Activated naive CD8-positive, alpha-beta T cell treated with anti-CD3 and anti-CD28 coated beads for 36 hours (primary cell): ENCODE data around the gene GPR173. TPM values are rescaled to one million over a fixed set of nuclear protein-coding genes. Genes with fewer than 3 reads are reported as not detected.
A peak's percentile ranks its signal among the peaks of the same experiment; 100 is the strongest.

ENCODE experiments used
- DNase-seq: peaks from one replicate; pipeline ENCODE4 v3.0.0; 2021
- H3K27ac Mint-ChIP-seq: one replicate; pipeline ENCODE4 v1.8.0; 2022; ENCODE audit warnings: mild to moderate bottlenecking, moderate library complexity, mixed read lengths
- H3K27me3 Mint-ChIP-seq: one replicate; pipeline ENCODE4 v1.8.0; 2022; ENCODE audit warnings: mild to moderate bottlenecking, mixed read lengths
- H3K36me3 Mint-ChIP-seq: one replicate; pipeline ENCODE4 v1.8.0; 2021; ENCODE audit warnings: mild to moderate bottlenecking, mixed read lengths
- H3K4me1 Mint-ChIP-seq: one replicate; pipeline ENCODE4 v1.8.0; 2021; ENCODE audit warnings: mixed read lengths
- H3K4me3 Mint-ChIP-seq: one replicate; pipeline ENCODE4 v1.8.0; 2022; ENCODE audit warnings: mild to moderate bottlenecking, moderate library complexity, mixed read lengths
- H3K9me3 Mint-ChIP-seq: one replicate; pipeline ENCODE4 v1.8.0; 2022; ENCODE audit warnings: mixed read lengths
- total RNA-seq, 2 experiments: library from RNA; stranded (reverse); gene quantifications; one replicate each; pipeline ENCODE4 v1.2.3, GENCODE V29; 2021

The GPR173 gene
- total RNA-seq, 2 experiments from 2014 or later, result 0.56 to 0.64 TPM

- Mint-ChIP-seq H3K9me3 (no peaks in the 10 kb centered on the region), H3K4me3 (no peak overlapping the region), H3K4me1 (peaks cover 11% of the 10 kb centered on the region), H3K27me3 (no peaks in the 10 kb centered on the region), H3K36me3 (peaks cover 13% of the 10 kb centered on the region), H3K27ac (no peak overlapping the region)
- DNase-seq, result no peak
Measured at GRCh38 chrX:53078943-53079342, 30.4 kb downstream of the GPR173 start.

- Mint-ChIP-seq H3K4me3 (peak overlapping the region; percentile 78), H3K9me3 (no peaks in the 10 kb centered on the region), H3K36me3 (peaks cover 30% of the 10 kb centered on the region), H3K4me1 (peaks cover 25% of the 10 kb centered on the region), H3K27ac (peak overlapping the region; percentile 89), H3K27me3 (no peaks in the 10 kb centered on the region)
- DNase-seq, result no peak
Measured at GRCh38 chrX:53080628-53081580, 32.3 kb downstream of the GPR173 start.

- Mint-ChIP-seq H3K27ac (peak within 1 kb of the TSS; percentile 98), H3K4me3 (peak within 1 kb of the TSS; percentile 94), H3K9me3 (no peaks in the 10 kb centered on the region), H3K27me3 (no peaks in the 10 kb centered on the region), H3K36me3 (peaks cover 33% of the 10 kb centered on the region), H3K4me1 (peaks cover 36% of the 10 kb centered on the region)
- DNase-seq, result peak; percentile 95
Measured at GRCh38 chrX:53081925-53082772, 33.6 kb downstream of the GPR173 start, which contains the start of gene TSPYL2. Gene TSPYL2, plus strand, starts transcription at chrX:53082367. Its CDS starts 132 bp downstream, at chrX:53082499.

- Mint-ChIP-seq H3K9me3 (no peaks in the 10 kb centered on the region), H3K4me3 (peak overlapping the region; percentile 94), H3K27me3 (no peaks in the 10 kb centered on the region), H3K4me1 (peaks cover 45% of the 10 kb centered on the region), H3K27ac (peak overlapping the region; percentile 98), H3K36me3 (peaks cover 36% of the 10 kb centered on the region)
- no peak for DNase-seq
Measured at GRCh38 chrX:53082773-53083616, 34.4 kb downstream of the GPR173 start.

GRCh38 chrX:53084043-53084570, 35.5 kb downstream of the GPR173 start:
- H3K9me3 Mint-ChIP-seq, result no peaks in the 10 kb centered on the region
- H3K36me3 Mint-ChIP-seq, result peaks cover 42% of the 10 kb centered on the region
- no peaks in the 10 kb centered on the region for H3K27me3 Mint-ChIP-seq
- no peak for DNase-seq
- H3K4me3 Mint-ChIP-seq, result peak overlapping the region; percentile 94
- peaks cover 51% of the 10 kb centered on the region for H3K4me1 Mint-ChIP-seq
- peak overlapping the region; percentile 69 for H3K27ac Mint-ChIP-seq

- no peak for DNase-seq
- Mint-ChIP-seq H3K27me3 (no peaks in the 10 kb centered on the region), H3K9me3 (no peaks in the 10 kb centered on the region), H3K36me3 (peaks cover 43% of the 10 kb centered on the region), H3K4me3 (peak overlapping the region; percentile 9), H3K4me1 (peaks cover 56% of the 10 kb centered on the region), H3K27ac (peak overlapping the region; percentile 69)
Measured at GRCh38 chrX:53084863-53085262, 36.3 kb downstream of the GPR173 start.

GRCh38 chrX:53085661-53086229, 37.2 kb downstream of the GPR173 start:
- no peaks in the 10 kb centered on the region for H3K9me3 Mint-ChIP-seq
- peak overlapping the region; percentile 82 for H3K27ac Mint-ChIP-seq
- no peak for DNase-seq
- peak overlapping the region; percentile 55 for H3K4me3 Mint-ChIP-seq
- H3K36me3 Mint-ChIP-seq, result peaks cover 43% of the 10 kb centered on the region
- peaks cover 54% of the 10 kb centered on the region for H3K4me1 Mint-ChIP-seq
- H3K27me3 Mint-ChIP-seq, result no peaks in the 10 kb centered on the region

GRCh38 chrX:53086464-53086863, 37.9 kb downstream of the GPR173 start:
- no peaks in the 10 kb centered on the region for H3K9me3 Mint-ChIP-seq
- H3K27ac Mint-ChIP-seq, result peak overlapping the region; percentile 82
- H3K4me3 Mint-ChIP-seq, result no peak overlapping the region
- peaks cover 43% of the 10 kb centered on the region for H3K36me3 Mint-ChIP-seq
- no peak for DNase-seq
- no peaks in the 10 kb centered on the region for H3K27me3 Mint-ChIP-seq
- peaks cover 51% of the 10 kb centered on the region for H3K4me1 Mint-ChIP-seq

- H3K36me3 Mint-ChIP-seq, result peaks cover 43% of the 10 kb centered on the region
- H3K27ac Mint-ChIP-seq, result peak overlapping the region; percentile 96
- no peak for DNase-seq
- H3K4me1 Mint-ChIP-seq, result peaks cover 51% of the 10 kb centered on the region
- H3K4me3 Mint-ChIP-seq, result peak overlapping the region; percentile 81
- H3K9me3 Mint-ChIP-seq, result no peaks in the 10 kb centered on the region
- no peaks in the 10 kb centered on the region for H3K27me3 Mint-ChIP-seq
Measured at GRCh38 chrX:53087388-53087831, 38.8 kb downstream of the GPR173 start.

GRCh38 chrX:53088136-53088974, 39.8 kb downstream of the GPR173 start:
- Mint-ChIP-seq H3K36me3 (peaks cover 36% of the 10 kb centered on the region), H3K4me3 (peak overlapping the region; percentile 81), H3K27me3 (no peaks in the 10 kb centered on the region), H3K27ac (peak overlapping the region; percentile 96), H3K4me1 (peaks cover 51% of the 10 kb centered on the region), H3K9me3 (no peaks in the 10 kb centered on the region)
- peak; percentile 84 for DNase-seq

- peak overlapping the region; percentile 96 for H3K27ac Mint-ChIP-seq
- no peaks in the 10 kb centered on the region for H3K27me3 Mint-ChIP-seq
- peaks cover 27% of the 10 kb centered on the region for H3K36me3 Mint-ChIP-seq
- peaks cover 44% of the 10 kb centered on the region for H3K4me1 Mint-ChIP-seq
- no peaks in the 10 kb centered on the region for H3K9me3 Mint-ChIP-seq
- DNase-seq, result no peak
- H3K4me3 Mint-ChIP-seq, result peak overlapping the region; percentile 81
Measured at GRCh38 chrX:53089224-53089842, 40.7 kb downstream of the GPR173 start.

GRCh38 chrX:53089925-53090324, 41.3 kb downstream of the GPR173 start:
- no peaks in the 10 kb centered on the region for H3K27me3 Mint-ChIP-seq
- H3K4me1 Mint-ChIP-seq, result peaks cover 41% of the 10 kb centered on the region
- H3K4me3 Mint-ChIP-seq, result no peak overlapping the region
- peaks cover 21% of the 10 kb centered on the region for H3K36me3 Mint-ChIP-seq
- no peak overlapping the region for H3K27ac Mint-ChIP-seq
- no peaks in the 10 kb centered on the region for H3K9me3 Mint-ChIP-seq
- DNase-seq, result no peak

- Mint-ChIP-seq H3K36me3 (peaks cover 10% of the 10 kb centered on the region), H3K4me3 (no peak overlapping the region), H3K27ac (no peak overlapping the region), H3K4me1 (peaks cover 40% of the 10 kb centered on the region), H3K9me3 (no peaks in the 10 kb centered on the region), H3K27me3 (no peaks in the 10 kb centered on the region)
- DNase-seq, result no peak
Measured at GRCh38 chrX:53091354-53091753, 42.8 kb downstream of the GPR173 start.
